ENCODE results near the gene GALR3.

GRCh38 chr22:37820350-37820749, 2.8 kb upstream of the GALR3 start:
- TF ChIP-seq EZH2 (IDR thresholded peaks at IDR 0.05), result no peak
- no peak for TF ChIP-seq POLR2AphosphoS5 (IDR thresholded peaks at IDR 0.05; ENCODE audit: borderline replicate concordance, low read depth, low read length)
- TF ChIP-seq FOXP2 (optimal IDR thresholded peaks at IDR 0.05; ENCODE audit: control extremely low read depth, extremely low read length, insufficient read depth), result no peak

All from SK-N-MC (cell line).